ENCODE data around the gene MBNL1. TPM values are rescaled to one million over a fixed set of nuclear protein-coding genes. Genes with fewer than 3 reads are reported as not detected.

Gene MBNL1
- total RNA-seq, 3 donors from 2014 or later: 314 to 702 (median 353) TPM

GRCh38 chr3:152257563-152258035 is 11.1 kb upstream of the MBNL1 start:
- intact Hi-C loops (cut with DNase I; ENCODE audit: low total_unique reads): no loop called here
- Histone ChIP-seq H3K4me3 (no peak overlapping the region), H3K27ac (peak overlapping the region in 1 of 2 donors; percentile 40), H3K27me3 (no peaks in the 10 kb centered on the region), H3K36me3 (no peaks in the 10 kb centered on the region), H3K4me1 (no peaks in the 10 kb centered on the region), H3K9me3 (no peaks in the 10 kb centered on the region)
- TF ChIP-seq, protein P1, sequence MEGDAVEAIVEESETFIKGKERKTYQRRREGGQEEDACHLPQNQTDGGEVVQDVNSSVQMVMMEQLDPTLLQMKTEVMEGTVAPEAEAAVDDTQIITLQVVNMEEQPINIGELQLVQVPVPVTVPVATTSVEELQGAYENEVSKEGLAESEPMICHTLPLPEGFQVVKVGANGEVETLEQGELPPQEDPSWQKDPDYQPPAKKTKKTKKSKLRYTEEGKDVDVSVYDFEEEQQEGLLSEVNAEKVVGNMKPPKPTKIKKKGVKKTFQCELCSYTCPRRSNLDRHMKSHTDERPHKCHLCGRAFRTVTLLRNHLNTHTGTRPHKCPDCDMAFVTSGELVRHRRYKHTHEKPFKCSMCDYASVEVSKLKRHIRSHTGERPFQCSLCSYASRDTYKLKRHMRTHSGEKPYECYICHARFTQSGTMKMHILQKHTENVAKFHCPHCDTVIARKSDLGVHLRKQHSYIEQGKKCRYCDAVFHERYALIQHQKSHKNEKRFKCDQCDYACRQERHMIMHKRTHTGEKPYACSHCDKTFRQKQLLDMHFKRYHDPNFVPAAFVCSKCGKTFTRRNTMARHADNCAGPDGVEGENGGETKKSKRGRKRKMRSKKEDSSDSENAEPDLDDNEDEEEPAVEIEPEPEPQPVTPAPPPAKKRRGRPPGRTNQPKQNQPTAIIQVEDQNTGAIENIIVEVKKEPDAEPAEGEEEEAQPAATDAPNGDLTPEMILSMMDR (IDR thresholded peaks at IDR 0.05): no peak
- TF ChIP-seq POLR2A (IDR thresholded peaks at IDR 0.05) (no peak), POLR2AphosphoS5 (IDR thresholded peaks at IDR 0.05) (no peak)
- no peak for DNase-seq (ENCODE audit: low spot score in 2 of 2)

- H3K27me3 ChIP-seq: no peaks in the 10 kb centered on the region
- H3K27ac ChIP-seq: peak overlapping the region; percentile 53 to 62
- H3K4me3 ChIP-seq: no peak overlapping the region
- TF ChIP-seq, protein P1 (IDR thresholded peaks at IDR 0.05): no peak
- TF ChIP-seq POLR2A (IDR thresholded peaks at IDR 0.05): no peak
- peak; percentile 75 to 96 (median 78) for TF ChIP-seq POLR2AphosphoS5 (IDR thresholded peaks at IDR 0.05)
- intact Hi-C loops (cut with DNase I; ENCODE audit: low total_unique reads): no loop called here
- no peaks in the 10 kb centered on the region for H3K36me3 ChIP-seq
- no peaks in the 10 kb centered on the region for H3K9me3 ChIP-seq
- no peaks in the 10 kb centered on the region for H3K4me1 ChIP-seq
- DNase-seq (ENCODE audit: low spot score in 2 of 2): peak in 1 of 2 donors; percentile 77
These were observed 10.0 kb upstream of the MBNL1 start for GRCh38 chr3:152258448-152259393.

- TF ChIP-seq POLR2A (IDR thresholded peaks at IDR 0.05): no peak
- TF ChIP-seq POLR2AphosphoS5 (IDR thresholded peaks at IDR 0.05): no peak
- TF ChIP-seq, protein P1 (IDR thresholded peaks at IDR 0.05): no peak
- H3K4me3 ChIP-seq: no peak overlapping the region
- DNase-seq (ENCODE audit: low spot score in 2 of 2): no peak
- no peak overlapping the region for H3K27ac ChIP-seq
- no peaks in the 10 kb centered on the region for H3K9me3 ChIP-seq
- no peaks in the 10 kb centered on the region for H3K4me1 ChIP-seq
- H3K27me3 ChIP-seq: no peaks in the 10 kb centered on the region
- intact Hi-C loops (cut with DNase I; ENCODE audit: low total_unique reads): no loop called here
- no peaks in the 10 kb centered on the region for H3K36me3 ChIP-seq
These were observed 9.3 kb upstream of the MBNL1 start for GRCh38 chr3:152259468-152259867.

GRCh38 chr3:152260026-152260425 is 8.7 kb upstream of the MBNL1 start:
- H3K4me3 ChIP-seq: no peak overlapping the region
- intact Hi-C loops (cut with DNase I; ENCODE audit: low total_unique reads): no loop called here
- H3K9me3 ChIP-seq: no peaks in the 10 kb centered on the region
- H3K27ac ChIP-seq: no peak overlapping the region
- no peaks in the 10 kb centered on the region for H3K27me3 ChIP-seq
- no peaks in the 10 kb centered on the region for H3K4me1 ChIP-seq
- H3K36me3 ChIP-seq: no peaks in the 10 kb centered on the region
- DNase-seq (ENCODE audit: low spot score in 2 of 2): no peak
- TF ChIP-seq, protein P1 (IDR thresholded peaks at IDR 0.05): no peak
- TF ChIP-seq POLR2A (IDR thresholded peaks at IDR 0.05): no peak
- TF ChIP-seq POLR2AphosphoS5 (IDR thresholded peaks at IDR 0.05): no peak

DNA sequence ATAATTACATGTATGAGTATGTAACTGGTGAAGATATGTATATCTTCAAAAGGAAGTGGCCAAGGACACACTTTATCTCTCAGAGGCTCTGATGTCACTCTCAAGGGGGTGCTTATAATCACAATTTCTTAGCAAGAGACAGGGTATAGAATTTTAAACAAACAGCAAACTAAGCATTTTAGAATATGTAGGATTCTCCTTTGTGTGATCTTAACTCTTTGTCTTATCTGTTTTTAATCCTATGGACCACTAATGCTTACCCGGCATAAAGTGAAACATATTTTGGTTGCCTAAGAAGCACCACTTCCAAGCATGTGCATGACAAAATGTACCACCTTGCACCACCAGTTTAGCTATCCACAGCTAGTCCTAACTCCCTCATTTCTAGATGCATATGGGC is 8.2 kb upstream of the MBNL1 start:
- Histone ChIP-seq H3K27me3 (no peaks in the 10 kb centered on the region), H3K9me3 (no peaks in the 10 kb centered on the region), H3K4me1 (no peaks in the 10 kb centered on the region), H3K27ac (no peak overlapping the region), H3K4me3 (no peak overlapping the region), H3K36me3 (no peaks in the 10 kb centered on the region)
- no peak for DNase-seq (ENCODE audit: low spot score in 2 of 2)
- TF ChIP-seq POLR2AphosphoS5 (IDR thresholded peaks at IDR 0.05): no peak
- TF ChIP-seq, protein P1 (IDR thresholded peaks at IDR 0.05): no peak
- no peak for TF ChIP-seq POLR2A (IDR thresholded peaks at IDR 0.05)
- intact Hi-C loops (cut with DNase I; ENCODE audit: low total_unique reads): no loop called here

Data from breast epithelium (tissue), 4 donors.